ENCODE data around the gene RAPGEF5. TPM values are rescaled to one million over a fixed set of nuclear protein-coding genes. Genes with fewer than 3 reads are reported as not detected.

RAPGEF5 gene
- total RNA-seq, 1 donor from 2014 or later: 5.4 TPM

GRCh38 chr7:22189230-22189629 lies 167.7 kb downstream of the RAPGEF5 start:
- Mint-ChIP-seq H3K27ac (no peak overlapping the region), H3K4me3 (no peak overlapping the region), H3K36me3 (no peaks in the 10 kb centered on the region), H3K4me1 (peaks cover 41% of the 10 kb centered on the region), H3K27me3 (ENCODE audit: low read depth) (no peaks in the 10 kb centered on the region), H3K9me3 (no peaks in the 10 kb centered on the region)
- no peak for TF ChIP-seq CTCF (IDR thresholded peaks at IDR 0.05; ENCODE audit: unreplicated experiment)
- DNase-seq (ENCODE audit: low spot score in 2 of 2, unreplicated experiment in 2 of 2): no peak

- H3K36me3 Mint-ChIP-seq: no peaks in the 10 kb centered on the region
- H3K4me3 Mint-ChIP-seq: no peak overlapping the region
- peaks cover 27% of the 10 kb centered on the region for H3K4me1 Mint-ChIP-seq
- TF ChIP-seq CTCF (IDR thresholded peaks at IDR 0.05; ENCODE audit: unreplicated experiment): no peak
- H3K27ac Mint-ChIP-seq: no peak overlapping the region
- no peak for DNase-seq (ENCODE audit: low spot score in 2 of 2, unreplicated experiment in 2 of 2)
- H3K27me3 Mint-ChIP-seq (ENCODE audit: low read depth): no peaks in the 10 kb centered on the region
- H3K9me3 Mint-ChIP-seq: no peaks in the 10 kb centered on the region
These were observed 169.1 kb downstream of the RAPGEF5 start for GRCh38 chr7:22187691-22188348.

GRCh38 chr7:22185559-22185958 lies 171.4 kb downstream of the RAPGEF5 start:
- H3K36me3 Mint-ChIP-seq: no peaks in the 10 kb centered on the region

GRCh38 chr7:22184549-22185199 lies 172.3 kb downstream of the RAPGEF5 start:
- Mint-ChIP-seq H3K36me3 (peaks cover 3% of the 10 kb centered on the region), H3K27me3 (ENCODE audit: low read depth) (no peaks in the 10 kb centered on the region), H3K4me3 (no peak overlapping the region), H3K9me3 (peaks cover 11% of the 10 kb centered on the region), H3K4me1 (peaks cover 20% of the 10 kb centered on the region), H3K27ac (no peak overlapping the region)
- no peak for DNase-seq (ENCODE audit: low spot score in 2 of 2, unreplicated experiment in 2 of 2)
- no peak for TF ChIP-seq CTCF (IDR thresholded peaks at IDR 0.05; ENCODE audit: unreplicated experiment)

More at GRCh38 chr7:22185559-22185958, 171.4 kb downstream of the RAPGEF5 start:
- Mint-ChIP-seq H3K4me3 (no peak overlapping the region), H3K4me1 (peaks cover 21% of the 10 kb centered on the region), H3K27me3 (ENCODE audit: low read depth) (no peaks in the 10 kb centered on the region), H3K9me3 (peaks cover 2% of the 10 kb centered on the region), H3K27ac (no peak overlapping the region)
- DNase-seq (ENCODE audit: low spot score in 2 of 2, unreplicated experiment in 2 of 2): no peak
- no peak for TF ChIP-seq CTCF (IDR thresholded peaks at IDR 0.05; ENCODE audit: unreplicated experiment)

GRCh38 chr7:22183522-22184280 lies 173.3 kb downstream of the RAPGEF5 start:
- TF ChIP-seq CTCF (IDR thresholded peaks at IDR 0.05; ENCODE audit: unreplicated experiment): no peak
- H3K27ac Mint-ChIP-seq: no peak overlapping the region
- peaks cover 3% of the 10 kb centered on the region for H3K36me3 Mint-ChIP-seq
- peaks cover 16% of the 10 kb centered on the region for H3K4me1 Mint-ChIP-seq
- no peak for DNase-seq (ENCODE audit: low spot score in 2 of 2, unreplicated experiment in 2 of 2)
- no peak overlapping the region for H3K4me3 Mint-ChIP-seq
- H3K9me3 Mint-ChIP-seq: peaks cover 15% of the 10 kb centered on the region
- H3K27me3 Mint-ChIP-seq (ENCODE audit: low read depth): no peaks in the 10 kb centered on the region
